Neural cell (in vitro differentiated cells): Measurements from ENCODE around the gene APOE. TPM values are rescaled to one million over a fixed set of nuclear protein-coding genes. Genes with fewer than 3 reads are reported as not detected.

ENCODE experiments used
- H2AFZ ChIP-seq: fragments of 200-600, 300-800 bp; sonication (generic), shearing (Covaris generic); 2 replicates; pipeline ENCODE4 v1.6.0; 2014; ENCODE audit warnings: low read depth, mild to moderate bottlenecking, antibody characterized with exemption, low read length, moderate library complexity
- H3F3A ChIP-seq: fragments of 200-600 bp; shearing (Covaris generic); 2 replicates; pipeline ENCODE4 v1.6.1; 2016; ENCODE audit warnings: mild to moderate bottlenecking, moderate library complexity, mixed read lengths, antibody characterized with exemption, low read length; ENCODE audit not compliant: insufficient read depth, poor library complexity, severe bottlenecking
- H3K27ac ChIP-seq: fragments of 200-600, 300-800 bp; sonication (generic), shearing (Covaris generic); 2 replicates; pipeline ENCODE4 v1.5.1; 2014; ENCODE audit warnings: mild to moderate bottlenecking, low read length, moderate library complexity
- H3K27me3 ChIP-seq: fragments of 300-800, 200-600 bp; sonication (generic), shearing (Covaris generic); 2 replicates; pipeline ENCODE4 v1.6.0; 2014; ENCODE audit warnings: mild to moderate bottlenecking, low read depth, low read length, moderate library complexity; ENCODE audit not compliant: insufficient read depth
- H3K36me3 ChIP-seq: fragments of 300-800, 200-600 bp; sonication (generic), shearing (Covaris generic); 2 replicates; pipeline ENCODE4 v1.5.1; 2014; ENCODE audit warnings: mild to moderate bottlenecking, antibody characterized with exemption, low read length, moderate library complexity; ENCODE audit not compliant: insufficient read depth
- H3K4me2 ChIP-seq: fragments of 300-800, 200-600 bp; sonication (generic), shearing (Covaris generic); 2 replicates; pipeline ENCODE4 v1.6.0; 2014; ENCODE audit warnings: mild to moderate bottlenecking, low read length
- H3K4me3 ChIP-seq: fragments of 300-800, 200-600 bp; sonication (generic), shearing (Covaris generic); 2 replicates; pipeline ENCODE4 v1.5.1; 2014; ENCODE audit warnings: mild to moderate bottlenecking, low read length, moderate library complexity
- H3K79me2 ChIP-seq: fragments of 200-600 bp; shearing (Covaris generic); replicated peaks from 2 replicates; pipeline ENCODE4 v1.6.0; 2014; ENCODE audit warnings: mild to moderate bottlenecking, low read length, moderate library complexity; ENCODE audit not compliant: insufficient read depth
- H3K9ac ChIP-seq: fragments of 300-800, 200-600 bp; sonication (generic), shearing (Covaris generic); 2 replicates; pipeline ENCODE4 v1.6.1; 2016; ENCODE audit warnings: mild to moderate bottlenecking, low read length, mixed read lengths
- H3K9me2 ChIP-seq: fragments of 200-600 bp; shearing (Covaris generic); 2 replicates; pipeline ENCODE4 v1.6.1; 2016; ENCODE audit warnings: mild to moderate bottlenecking, low read length, mixed read lengths; ENCODE audit not compliant: insufficient read depth
- H3K9me3 ChIP-seq: fragments of 200-600, 300-800 bp; sonication (generic), shearing (Covaris generic); 2 replicates; pipeline ENCODE4 v1.6.1; 2016; ENCODE audit warnings: mild to moderate bottlenecking, mixed run types, low read length, moderate library complexity, mixed read lengths
- H4K20me1 ChIP-seq: fragments of 200-600 bp; shearing (Covaris generic); 2 replicates; pipeline ENCODE4 v1.6.1; 2016; ENCODE audit warnings: mild to moderate bottlenecking, mixed run types; ENCODE audit not compliant: insufficient read depth
- EP300 ChIP-seq: fragments of 450-650 bp; conservative IDR thresholded peaks from 2 replicates; pipeline ENCODE4 v1.6.1; 2014; ENCODE audit warnings: antibody characterized with exemption, mild to moderate bottlenecking, moderate library complexity; ENCODE audit not compliant: poor library complexity, severe bottlenecking
- EZH2 ChIP-seq: fragments of 200-600, 300-800 bp; shearing (Covaris generic), sonication (generic); IDR thresholded peaks from 2 replicates; pipeline ENCODE4 v1.6.1; 2014; ENCODE audit warnings: antibody characterized with exemption, low read length, borderline replicate concordance, mild to moderate bottlenecking; ENCODE audit not compliant: insufficient read depth, poor library complexity, severe bottlenecking
- MXI1 ChIP-seq: fragments of 450-650 bp; conservative IDR thresholded peaks from 2 replicates; pipeline ENCODE4 v1.6.1; 2014; ENCODE audit warnings: antibody characterized with exemption, mild to moderate bottlenecking; ENCODE audit not compliant: poor library complexity, severe bottlenecking
- POLR2AphosphoS5 ChIP-seq: IDR thresholded peaks from 2 replicates; pipeline ENCODE4 v1.6.1; 2012
- SMC3 ChIP-seq: fragments of 450-650 bp; conservative IDR thresholded peaks from 2 replicates; pipeline ENCODE4 v1.6.1; 2014; ENCODE audit warnings: antibody characterized with exemption, mild to moderate bottlenecking, moderate library complexity; ENCODE audit not compliant: poor library complexity
- TAF1 ChIP-seq: IDR thresholded peaks from 2 replicates; pipeline ENCODE4 v1.6.1; 2012; ENCODE audit warnings: low read depth
- polyA plus RNA-seq: library from polyadenylated mRNA; depleted of rRNA; stranded (reverse); fragments of >200 nt; gene quantifications from 2 replicates; pipeline ENCODE4 v1.2.3, GENCODE V29; 2014
- TF ChIP-seq, protein P1 (sequence below): IDR thresholded peaks from 2 replicates; pipeline ENCODE4 v1.6.1; 2012; ENCODE audit warnings: borderline replicate concordance

Gene APOE
- polyA plus RNA-seq, 1 donor from 2014 or later = 8.7 TPM

DNA sequence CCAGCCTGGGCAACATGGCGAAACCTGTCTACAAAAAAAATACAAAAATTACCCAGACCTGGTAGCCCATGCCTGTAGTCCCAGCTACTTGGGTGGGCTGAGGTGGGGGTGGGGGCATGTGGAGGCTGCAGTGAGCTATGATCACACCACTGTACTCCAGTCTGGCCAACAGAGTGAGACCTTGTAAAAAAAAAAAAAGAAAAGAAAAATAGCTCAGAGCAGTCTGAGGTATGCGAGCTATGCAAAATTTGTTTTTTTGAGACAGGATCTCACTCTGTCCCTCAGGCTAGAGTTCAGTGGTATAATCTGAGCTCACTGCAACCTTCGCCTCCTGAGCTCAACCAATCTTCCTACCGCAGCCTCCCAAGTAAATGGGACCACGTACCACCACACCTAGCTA lies 21.7 kb upstream of the APOE start:
- Histone ChIP-seq H3K9me3 (no peaks in the 10 kb centered on the region), H3K27ac (no peak overlapping the region), H3K36me3 (no peaks in the 10 kb centered on the region), H4K20me1 (no peaks in the 10 kb centered on the region), H3K79me2 (no peaks in the 10 kb centered on the region), H3K4me2 (no peak overlapping the region), H3K9me2 (no peaks in the 10 kb centered on the region), H3K9ac (no peak overlapping the region), H3K4me3 (no peak overlapping the region), H3F3A (no peaks in the 10 kb centered on the region), H2AFZ (no peak overlapping the region), H3K27me3 (no peaks in the 10 kb centered on the region)
- TF ChIP-seq EZH2 = no peak
- TF ChIP-seq EP300 = no peak
- no peak for TF ChIP-seq SMC3
- TF ChIP-seq, protein P1, sequence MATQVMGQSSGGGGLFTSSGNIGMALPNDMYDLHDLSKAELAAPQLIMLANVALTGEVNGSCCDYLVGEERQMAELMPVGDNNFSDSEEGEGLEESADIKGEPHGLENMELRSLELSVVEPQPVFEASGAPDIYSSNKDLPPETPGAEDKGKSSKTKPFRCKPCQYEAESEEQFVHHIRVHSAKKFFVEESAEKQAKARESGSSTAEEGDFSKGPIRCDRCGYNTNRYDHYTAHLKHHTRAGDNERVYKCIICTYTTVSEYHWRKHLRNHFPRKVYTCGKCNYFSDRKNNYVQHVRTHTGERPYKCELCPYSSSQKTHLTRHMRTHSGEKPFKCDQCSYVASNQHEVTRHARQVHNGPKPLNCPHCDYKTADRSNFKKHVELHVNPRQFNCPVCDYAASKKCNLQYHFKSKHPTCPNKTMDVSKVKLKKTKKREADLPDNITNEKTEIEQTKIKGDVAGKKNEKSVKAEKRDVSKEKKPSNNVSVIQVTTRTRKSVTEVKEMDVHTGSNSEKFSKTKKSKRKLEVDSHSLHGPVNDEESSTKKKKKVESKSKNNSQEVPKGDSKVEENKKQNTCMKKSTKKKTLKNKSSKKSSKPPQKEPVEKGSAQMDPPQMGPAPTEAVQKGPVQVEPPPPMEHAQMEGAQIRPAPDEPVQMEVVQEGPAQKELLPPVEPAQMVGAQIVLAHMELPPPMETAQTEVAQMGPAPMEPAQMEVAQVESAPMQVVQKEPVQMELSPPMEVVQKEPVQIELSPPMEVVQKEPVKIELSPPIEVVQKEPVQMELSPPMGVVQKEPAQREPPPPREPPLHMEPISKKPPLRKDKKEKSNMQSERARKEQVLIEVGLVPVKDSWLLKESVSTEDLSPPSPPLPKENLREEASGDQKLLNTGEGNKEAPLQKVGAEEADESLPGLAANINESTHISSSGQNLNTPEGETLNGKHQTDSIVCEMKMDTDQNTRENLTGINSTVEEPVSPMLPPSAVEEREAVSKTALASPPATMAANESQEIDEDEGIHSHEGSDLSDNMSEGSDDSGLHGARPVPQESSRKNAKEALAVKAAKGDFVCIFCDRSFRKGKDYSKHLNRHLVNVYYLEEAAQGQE = no peak

DNA sequence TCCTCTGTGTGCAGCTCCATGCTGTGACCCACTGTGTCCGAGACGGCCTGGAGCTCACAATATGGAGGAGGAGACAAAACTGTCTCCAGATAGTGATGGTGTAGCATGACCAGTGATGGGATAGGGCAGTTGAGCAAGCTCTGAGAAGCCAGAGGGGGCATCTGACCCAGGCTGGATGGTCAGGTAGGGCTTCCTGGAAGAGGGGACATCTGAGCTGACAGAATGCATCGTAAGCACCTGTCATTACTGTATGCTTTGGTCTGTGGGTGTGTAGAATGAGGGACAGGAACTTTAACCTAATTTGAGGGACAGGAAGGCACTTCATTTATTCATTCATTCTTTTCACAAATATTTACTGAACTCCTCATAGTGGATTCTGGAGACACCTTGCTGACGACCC lies 21.0 kb upstream of the APOE start:
- Histone ChIP-seq H3K36me3 (no peaks in the 10 kb centered on the region), H3K79me2 (no peaks in the 10 kb centered on the region), H3K9ac (no peak overlapping the region), H3F3A (no peaks in the 10 kb centered on the region), H3K4me3 (no peak overlapping the region), H3K27ac (no peak overlapping the region), H3K9me2 (no peaks in the 10 kb centered on the region), H3K9me3 (no peaks in the 10 kb centered on the region), H2AFZ (no peak overlapping the region), H3K27me3 (no peaks in the 10 kb centered on the region), H4K20me1 (no peaks in the 10 kb centered on the region), H3K4me2 (no peak overlapping the region)
- TF ChIP-seq MXI1 = no peak
- no peak for TF ChIP-seq EZH2
- TF ChIP-seq POLR2AphosphoS5 = no peak
- TF ChIP-seq, protein P1 = no peak
- no peak for TF ChIP-seq SMC3
- TF ChIP-seq EP300 = no peak
- no peak for TF ChIP-seq TAF1
